Stomach smooth muscle (tissue), 2 donors: Measurements from ENCODE around the gene CNOT3.
"Not testable (repeated sequence)": the region's sequence is repeated elsewhere in the genome, so short reads cannot be mapped to it uniquely, and the experiment has no call there.

Experiments used
- H3K27ac ChIP-seq: one replicate; pipeline ENCODE4 v1.7.0; 2013; ENCODE audit warnings: mild to moderate bottlenecking, low read length, inconsistent platforms
- H3K27me3 ChIP-seq, 2 donors: one replicate each; pipeline ENCODE4 v1.7.0; 2013; ENCODE audit warnings: low read length in 2 of 2; ENCODE audit not compliant: insufficient read depth in 2 of 2, control insufficient read depth in 1 of 2
- H3K36me3 ChIP-seq, 2 donors: one replicate each; pipeline ENCODE4 v1.7.0; 2013; ENCODE audit warnings: low read length in 2 of 2; ENCODE audit not compliant: control insufficient read depth in 2 of 2, insufficient read depth in 2 of 2
- H3K4me1 ChIP-seq: one replicate; pipeline ENCODE4 v1.7.0; 2013; ENCODE audit warnings: low read length; ENCODE audit not compliant: control insufficient read depth, insufficient read depth
- H3K4me3 ChIP-seq, 2 donors: one replicate each; pipeline ENCODE4 v1.7.0; 2013; ENCODE audit warnings: low read length in 2 of 2
- H3K9ac ChIP-seq, 2 donors: one replicate each; pipeline ENCODE4 v1.7.0; 2013; ENCODE audit warnings: low read length in 2 of 2, mild to moderate bottlenecking in 1 of 2
- H3K9me3 ChIP-seq, 2 donors: one replicate each; pipeline ENCODE4 v1.7.0; 2013; ENCODE audit warnings: low read length in 2 of 2; ENCODE audit not compliant: control insufficient read depth in 2 of 2
- donor health status: healthy.
- donor health status: Pancreatic carcinoma.

Gene CNOT3

DNA sequence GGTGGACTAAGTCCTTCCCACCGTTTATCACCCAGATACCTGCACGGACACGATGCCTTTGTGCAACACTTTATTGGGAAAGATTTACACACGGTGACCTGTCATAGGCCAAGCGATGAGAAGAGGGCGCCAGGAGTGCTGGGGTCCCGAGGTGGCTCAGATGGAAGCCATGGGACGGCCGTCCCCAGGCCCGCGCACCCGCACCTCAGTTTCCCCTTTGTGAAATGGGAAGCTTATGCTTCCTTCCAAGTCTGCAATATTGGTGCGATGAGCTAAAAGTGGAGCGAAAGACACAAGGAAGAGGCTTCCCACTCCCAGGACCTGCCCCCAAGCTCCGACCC lies 35.8 kb downstream of the CNOT3 start:
- Histone ChIP-seq H3K9me3 (no peaks in the 10 kb centered on the region), H3K4me3 (no peak overlapping the region), H3K36me3 (peaks cover 0 to 2% of the 10 kb centered on the region in 2 donors), H3K27me3 (peaks cover 6 to 8% of the 10 kb centered on the region in 2 donors), H3K4me1 (peaks cover 2% of the 10 kb centered on the region), H3K9ac (no peak overlapping the region), H3K27ac (no peak overlapping the region)

DNA sequence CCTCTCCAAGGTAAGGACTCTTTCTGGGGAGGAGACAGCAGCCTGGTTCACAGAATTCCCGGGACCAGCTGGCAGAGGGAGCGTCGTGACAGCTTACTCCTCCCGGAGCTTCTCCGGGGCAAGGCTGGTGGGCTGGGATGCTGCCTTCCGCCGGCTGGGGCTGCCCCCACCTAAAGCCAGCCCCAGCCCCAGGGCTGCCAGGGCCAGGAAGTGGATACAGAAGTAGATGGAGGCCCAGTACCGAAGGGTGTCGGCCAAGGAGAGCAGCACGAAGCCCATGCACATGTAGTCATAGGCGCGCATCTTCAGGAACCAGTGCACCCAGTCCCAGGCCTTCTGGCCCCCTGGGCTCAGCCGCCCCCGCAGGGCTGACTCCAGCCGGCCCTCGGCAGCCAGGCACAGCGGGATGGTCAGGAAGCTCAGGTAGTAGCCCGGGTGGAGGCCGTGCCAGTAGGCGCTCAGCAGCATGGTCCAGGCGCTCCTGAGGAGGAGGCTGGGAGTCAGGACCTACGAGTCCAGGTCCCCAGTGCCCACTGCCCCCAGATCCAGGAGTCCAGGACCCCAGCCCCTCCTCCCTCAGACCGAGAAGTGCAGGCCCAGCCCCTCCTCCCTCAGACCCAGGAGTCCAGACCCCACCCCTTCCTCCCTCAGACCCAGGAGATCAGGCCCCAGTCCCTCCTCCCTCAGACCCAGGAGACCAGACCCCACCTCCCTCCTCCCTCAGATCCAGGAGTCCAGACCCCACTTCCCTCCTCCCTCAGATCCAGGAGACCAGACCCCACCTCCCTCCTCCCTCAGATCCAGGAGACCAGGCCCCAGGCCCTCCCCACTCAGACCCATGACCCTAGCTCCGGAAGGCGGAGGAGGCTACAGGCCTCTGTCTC lies 36.6 kb downstream of the CNOT3 start:
- Histone ChIP-seq H3K36me3 (peaks cover 0 to 2% of the 10 kb centered on the region in 2 donors), H3K27ac (no peak overlapping the region), H3K4me3 (no peak overlapping the region), H3K9ac (no peak overlapping the region), H3K27me3 (peaks cover 6 to 8% of the 10 kb centered on the region in 2 donors), H3K9me3 (no peaks in the 10 kb centered on the region), H3K4me1 (no peaks in the 10 kb centered on the region)

DNA sequence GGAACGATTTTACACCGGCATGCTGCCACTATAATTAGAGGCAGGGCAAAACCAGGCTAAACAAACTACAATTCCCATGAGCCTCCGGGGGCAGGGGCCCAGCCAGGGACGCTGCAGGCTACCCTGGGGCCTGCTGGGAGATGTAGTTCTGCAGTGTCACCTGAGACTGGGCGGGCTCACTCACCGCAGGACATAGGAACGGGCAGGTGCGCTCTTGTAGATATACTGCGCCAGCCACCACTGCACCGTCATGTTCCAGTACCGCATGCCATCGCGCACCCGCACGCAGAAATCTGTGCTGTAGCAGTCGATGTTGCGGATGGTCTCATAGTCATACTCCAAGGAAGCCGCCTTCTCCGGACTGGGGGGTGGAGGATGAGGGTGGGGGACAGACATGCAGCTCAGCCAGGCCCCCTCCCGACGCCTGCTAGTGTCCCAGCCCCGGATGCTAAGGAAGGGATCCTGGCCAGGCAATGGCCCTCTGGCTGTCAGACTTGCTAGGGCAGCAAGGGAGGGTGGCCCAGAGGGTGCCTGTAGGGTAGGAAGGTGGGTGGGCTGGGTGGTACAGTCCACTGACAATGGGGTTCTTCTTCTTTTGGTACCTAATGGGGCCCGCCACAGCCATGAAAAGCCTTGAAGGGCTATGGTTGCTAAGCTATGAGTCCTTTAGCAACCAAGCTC lies 41.2 kb downstream of the CNOT3 start:
- Histone ChIP-seq H3K27ac (no peak overlapping the region), H3K36me3 (peaks cover 0 to 10% of the 10 kb centered on the region in 2 donors), H3K4me3 (no peak overlapping the region), H3K4me1 (no peaks in the 10 kb centered on the region), H3K27me3 (peaks cover 0 to 2% of the 10 kb centered on the region in 2 donors), H3K9me3 (no peaks in the 10 kb centered on the region), H3K9ac (no peak overlapping the region)

DNA sequence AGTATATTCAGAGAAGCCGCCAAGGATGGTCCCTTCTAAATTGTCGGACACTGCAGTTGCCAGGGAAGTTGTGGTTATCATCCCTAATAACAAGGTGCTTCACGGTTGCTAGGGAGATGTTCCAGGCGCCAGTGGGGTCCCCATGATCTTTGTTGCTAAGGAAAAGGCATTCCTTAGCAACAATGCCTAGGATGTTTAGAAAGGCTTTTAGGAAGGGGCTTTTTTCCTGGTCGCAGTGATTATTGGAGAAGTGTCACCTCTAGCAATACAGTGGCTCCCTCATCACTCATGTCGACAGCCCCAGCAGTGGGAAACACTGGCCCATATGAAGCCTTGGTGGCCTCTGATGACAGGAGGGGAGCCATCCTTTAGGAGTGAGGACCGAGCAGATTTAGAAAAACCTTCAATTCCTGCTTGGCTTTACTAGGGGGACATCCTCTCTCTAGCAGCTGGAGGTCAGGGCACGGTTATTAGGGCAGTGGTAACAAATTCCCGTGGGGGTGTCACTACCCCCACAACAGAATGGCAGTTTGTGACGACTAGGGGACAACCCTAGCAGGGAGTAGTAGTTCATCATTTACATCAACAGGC lies 41.8 kb downstream of the CNOT3 start:
- no peak overlapping the region for H3K9ac ChIP-seq
- no peak overlapping the region for H3K27ac ChIP-seq

DNA sequence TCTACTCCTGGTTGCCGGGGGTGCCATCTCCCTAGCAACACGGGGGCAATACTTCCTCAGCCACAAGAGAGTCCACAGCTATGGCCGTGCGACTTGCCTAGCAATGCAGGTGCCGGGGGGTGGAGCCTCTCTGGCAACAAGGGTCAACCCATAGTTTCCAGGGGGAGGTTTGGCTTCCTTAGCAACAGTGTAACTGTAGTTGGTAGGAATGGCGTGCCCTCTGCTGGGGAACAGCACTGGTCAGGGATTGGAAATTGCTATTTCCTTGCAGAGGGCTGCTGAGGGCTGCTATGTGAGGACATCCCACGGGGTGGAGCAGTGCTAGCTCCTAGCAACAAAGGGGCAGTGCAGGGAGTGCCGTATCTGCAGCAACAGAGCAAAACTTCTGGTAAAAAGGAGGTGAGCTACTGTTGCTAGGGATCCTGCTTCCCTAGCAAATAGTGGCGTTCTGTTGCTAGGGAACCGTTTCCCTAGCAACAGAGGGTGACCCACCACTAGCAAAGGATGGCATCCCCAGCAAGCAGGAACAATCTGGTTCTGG lies 42.4 kb downstream of the CNOT3 start:
- no peaks in the 10 kb centered on the region for H3K27me3 ChIP-seq
- no peaks in the 10 kb centered on the region for H3K4me1 ChIP-seq
- H3K4me3 ChIP-seq: no peak overlapping the region
- H3K9me3 ChIP-seq: no peaks in the 10 kb centered on the region
- H3K27ac ChIP-seq: no peak overlapping the region
- H3K36me3 ChIP-seq: peaks cover 0 to 10% of the 10 kb centered on the region in 2 donors
- no peak overlapping the region for H3K9ac ChIP-seq

More for the DNA sequence above, 41.8 kb downstream of the CNOT3 start:
- Histone ChIP-seq H3K9me3 (no peaks in the 10 kb centered on the region), H3K27me3 (no peaks in the 10 kb centered on the region), H3K4me3 (no peak overlapping the region), H3K4me1 (no peaks in the 10 kb centered on the region), H3K36me3 (peaks cover 0 to 10% of the 10 kb centered on the region in 2 donors)

DNA sequence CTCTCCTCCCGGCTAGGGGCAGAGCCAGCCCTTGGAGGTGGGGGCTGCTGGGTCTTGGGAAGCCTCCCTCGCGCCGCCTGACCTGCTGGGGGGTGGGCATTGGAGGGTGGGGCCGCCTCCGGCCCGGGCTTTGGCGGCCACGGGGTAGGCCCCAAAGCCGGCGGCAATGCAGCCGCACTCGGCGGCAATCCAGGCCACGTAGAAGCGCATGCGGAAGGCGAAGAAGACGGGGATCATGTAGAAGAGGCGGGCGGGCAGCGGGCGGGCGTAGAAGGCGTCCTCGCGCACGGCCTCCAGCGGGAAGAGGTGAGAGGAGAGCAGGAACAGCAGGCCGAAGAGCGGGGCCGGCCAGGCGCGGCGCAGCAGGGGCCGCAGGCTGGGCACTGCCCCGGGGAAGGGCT lies 43.1 kb downstream of the CNOT3 start:
- H3K4me1 ChIP-seq: no peaks in the 10 kb centered on the region
- no peak overlapping the region for H3K27ac ChIP-seq
- H3K4me3 ChIP-seq: no peak overlapping the region
- no peaks in the 10 kb centered on the region for H3K27me3 ChIP-seq
- H3K9ac ChIP-seq: no peak overlapping the region
- no peaks in the 10 kb centered on the region for H3K9me3 ChIP-seq
- H3K36me3 ChIP-seq: peaks cover 0 to 10% of the 10 kb centered on the region in 2 donors

DNA sequence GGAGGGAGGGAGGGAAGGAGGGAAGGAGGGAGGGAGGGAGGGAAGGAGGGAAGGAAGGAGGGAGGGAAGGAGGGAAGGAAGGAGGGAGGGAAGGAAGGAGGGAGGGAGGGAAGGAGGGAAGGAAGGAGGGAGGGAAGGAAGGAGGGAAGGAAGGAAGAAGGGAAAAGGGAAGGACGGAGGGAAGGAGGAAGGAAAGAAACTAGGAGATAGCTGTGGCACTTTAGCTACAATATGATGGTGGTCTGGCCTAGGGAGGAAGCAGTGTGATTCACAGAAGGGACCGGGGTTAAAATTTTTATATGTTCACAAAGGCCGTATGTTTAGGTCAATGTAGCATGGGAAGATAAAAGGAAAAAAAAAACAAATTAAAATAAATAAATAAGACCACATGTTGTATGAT lies 44.3 kb downstream of the CNOT3 start:
- H3K9me3 ChIP-seq, H3K4me1 ChIP-seq, H3K4me3 ChIP-seq, H3K27ac ChIP-seq, H3K27me3 ChIP-seq, H3K9ac ChIP-seq: not testable (repeated sequence)
- peaks cover 0 to 11% of the 10 kb centered on the region in 2 donors for H3K36me3 ChIP-seq

DNA sequence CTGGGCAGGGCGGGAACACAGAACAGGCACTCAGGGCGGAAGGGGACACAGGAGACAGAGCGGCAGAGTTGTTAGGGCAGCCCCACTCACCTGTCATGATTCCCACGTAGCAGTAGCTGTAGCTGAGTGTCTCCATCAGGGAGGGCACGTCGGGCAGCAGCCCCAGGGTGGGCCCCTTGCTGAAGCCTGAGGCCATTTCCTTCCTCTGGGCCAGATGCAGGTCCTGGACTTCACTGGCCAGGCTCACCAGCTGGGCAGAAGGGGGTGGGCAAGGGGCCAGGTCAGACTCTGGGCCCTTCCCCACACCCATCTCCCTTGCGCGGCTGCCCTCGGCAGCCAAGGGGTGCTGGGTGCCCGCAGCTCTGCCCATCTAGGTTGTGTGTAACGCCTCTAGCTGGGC lies 45.9 kb downstream of the CNOT3 start:
- H3K36me3 ChIP-seq: peaks cover 0 to 11% of the 10 kb centered on the region in 2 donors

DNA sequence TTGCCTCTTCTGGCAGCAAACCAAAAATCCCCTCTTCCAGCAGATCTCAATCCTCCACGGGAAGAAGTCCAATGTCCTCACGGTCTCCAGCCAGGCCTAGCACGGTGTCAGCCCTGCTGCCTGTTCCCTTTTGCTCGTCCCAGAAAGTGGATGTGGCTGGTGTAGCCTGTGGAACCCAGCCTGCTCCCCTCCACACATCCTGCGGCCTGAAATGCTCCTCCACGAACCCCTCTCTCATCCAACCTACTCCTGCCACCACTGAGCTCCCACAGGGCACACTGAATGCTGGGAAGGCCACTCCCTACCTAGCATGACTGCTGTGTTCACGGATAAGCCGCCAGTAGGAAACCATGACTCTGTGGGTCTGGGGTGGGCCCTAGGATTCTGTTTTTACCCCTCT lies 48.8 kb downstream of the CNOT3 start:
- Histone ChIP-seq H3K36me3 (peaks cover 0 to 8% of the 10 kb centered on the region in 2 donors), H3K9ac (no peak overlapping the region), H3K27ac (no peak overlapping the region)

More for the DNA sequence above, 45.9 kb downstream of the CNOT3 start:
- Histone ChIP-seq H3K27ac (no peak overlapping the region), H3K9me3 (no peaks in the 10 kb centered on the region), H3K9ac (no peak overlapping the region), H3K4me1 (peaks cover 5% of the 10 kb centered on the region), H3K4me3 (no peak overlapping the region), H3K27me3 (no peaks in the 10 kb centered on the region)

DNA sequence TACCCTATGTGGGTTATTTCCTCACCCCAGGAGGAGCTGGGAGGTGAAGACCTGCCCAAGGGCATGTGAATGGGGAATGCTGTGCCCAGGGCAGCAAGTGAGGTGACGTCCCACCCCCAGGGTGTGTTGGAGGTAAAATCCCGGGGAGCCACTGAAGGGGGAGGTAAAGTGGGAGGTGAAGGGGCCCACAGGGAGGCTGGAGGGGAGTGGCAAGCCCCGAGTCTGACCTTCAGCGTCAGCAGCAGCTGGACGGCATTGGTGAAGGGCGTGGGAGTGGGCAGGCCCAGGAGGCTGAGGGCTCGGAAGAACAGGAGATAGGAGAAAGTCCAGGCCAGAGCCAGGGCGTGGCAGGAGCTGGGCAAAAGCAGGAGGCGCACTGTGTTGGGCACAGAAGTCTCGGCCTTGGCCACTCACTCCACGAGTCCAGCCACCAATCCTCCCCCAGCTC lies 49.4 kb downstream of the CNOT3 start:
- Histone ChIP-seq H3K9me3 (no peaks in the 10 kb centered on the region), H3K4me3 (no peak overlapping the region), H3K27ac (no peak overlapping the region), H3K9ac (peak overlapping the region in 1 of 2 donors; percentile 13), H3K36me3 (peaks cover 0 to 8% of the 10 kb centered on the region in 2 donors), H3K27me3 (no peaks in the 10 kb centered on the region), H3K4me1 (peaks cover 18% of the 10 kb centered on the region)

More for the DNA sequence above, 48.8 kb downstream of the CNOT3 start:
- Histone ChIP-seq H3K4me1 (peaks cover 12% of the 10 kb centered on the region), H3K27me3 (no peaks in the 10 kb centered on the region), H3K4me3 (no peak overlapping the region), H3K9me3 (no peaks in the 10 kb centered on the region)
